ENCODE results near the gene KLHL12. TPM values are rescaled to one million over a fixed set of nuclear protein-coding genes. Genes with fewer than 3 reads are reported as not detected.
A peak's percentile ranks its signal among the peaks of the same experiment; 100 is the strongest.

Gene KLHL12
- total RNA-seq, 1 experiment from 2014 or later: 52.4 TPM

GRCh38 chr1:202862679-202863560 lies 64.1 kb downstream of the KLHL12 start:
- Histone ChIP-seq H3K4me2 (ENCODE audit: low read depth, low read length, poor library complexity, severe bottlenecking) (no peak overlapping the region), H3K27ac (ENCODE audit: low read length) (no peak overlapping the region), H4K20me1 (ENCODE audit: insufficient read depth, low read depth, low read length) (no peaks in the 10 kb centered on the region), H3K4me3 (ENCODE audit: low read length) (no peak overlapping the region), H3K9me3 (ENCODE audit: low read length) (no peaks in the 10 kb centered on the region), H3K27me3 (ENCODE audit: low read length) (no peaks in the 10 kb centered on the region), H3K9ac (ENCODE audit: low read length) (no peak overlapping the region), H3K9me2 (replicated peaks; ENCODE audit: insufficient read depth, low read length) (no peaks in the 10 kb centered on the region), H3K36me3 (ENCODE audit: insufficient read depth, low read length) (no peaks in the 10 kb centered on the region), H3K79me2 (ENCODE audit: low read length) (no peaks in the 10 kb centered on the region), H3K4me1 (ENCODE audit: low read length) (no peaks in the 10 kb centered on the region), H2AFZ (ENCODE audit: low read length) (no peak overlapping the region)
- no peak for DNase-seq

- H3K9me2 ChIP-seq (replicated peaks; ENCODE audit: insufficient read depth, low read length): no peaks in the 10 kb centered on the region
- no peak overlapping the region for H3K4me2 ChIP-seq (ENCODE audit: low read depth, low read length, poor library complexity, severe bottlenecking)
- H2AFZ ChIP-seq (ENCODE audit: low read length): no peak overlapping the region
- H3K27me3 ChIP-seq (ENCODE audit: low read length): no peaks in the 10 kb centered on the region
- no peaks in the 10 kb centered on the region for H3K79me2 ChIP-seq (ENCODE audit: low read length)
- H3K4me1 ChIP-seq (ENCODE audit: low read length): no peaks in the 10 kb centered on the region
- no peaks in the 10 kb centered on the region for H4K20me1 ChIP-seq (ENCODE audit: insufficient read depth, low read depth, low read length)
- no peaks in the 10 kb centered on the region for H3K9me3 ChIP-seq (ENCODE audit: low read length)
- no peak overlapping the region for H3K27ac ChIP-seq (ENCODE audit: low read length)
- DNase-seq: no peak
- no peak overlapping the region for H3K4me3 ChIP-seq (ENCODE audit: low read length)
- H3K9ac ChIP-seq (ENCODE audit: low read length): no peak overlapping the region
- H3K36me3 ChIP-seq (ENCODE audit: insufficient read depth, low read length): no peaks in the 10 kb centered on the region
Observed at GRCh38 chr1:202861420-202862132, 65.5 kb downstream of the KLHL12 start.

DNA sequence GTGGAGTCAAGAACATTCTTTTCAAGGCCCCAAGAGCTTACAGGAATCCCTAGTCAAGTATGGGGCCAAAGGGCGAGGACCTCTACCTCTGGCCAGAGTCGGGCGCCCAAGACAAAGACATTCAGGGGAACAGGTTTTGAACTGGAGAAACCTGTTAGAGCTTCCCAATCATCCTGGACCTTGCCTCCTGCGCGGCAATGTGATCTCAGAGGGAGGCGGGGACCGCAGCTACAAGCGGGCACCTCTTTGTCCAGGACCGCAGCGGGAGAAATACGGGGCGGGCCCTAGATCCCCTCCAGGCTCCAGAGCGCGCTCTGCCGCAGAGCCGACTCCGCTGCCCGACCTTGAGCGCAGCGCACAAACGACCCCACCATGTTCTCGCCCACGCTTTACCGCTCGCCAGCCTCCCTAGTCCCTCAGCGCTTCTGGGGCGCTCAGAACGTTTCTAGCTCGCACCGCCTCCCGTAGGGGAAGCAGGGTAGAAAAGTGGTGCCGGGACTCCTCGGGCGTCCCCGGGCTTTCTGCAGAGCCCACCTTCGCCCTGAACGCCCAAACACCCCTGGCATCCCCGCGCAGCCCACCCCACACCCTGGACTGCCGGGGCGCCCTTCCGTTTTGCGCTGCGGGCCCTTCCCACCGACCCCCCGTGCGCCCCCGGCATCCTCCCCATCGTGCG lies 66.2 kb downstream of the KLHL12 start:
- Histone ChIP-seq H3K4me2 (ENCODE audit: low read depth, low read length, poor library complexity, severe bottlenecking) (no peak overlapping the region), H3K9me2 (replicated peaks; ENCODE audit: insufficient read depth, low read length) (no peaks in the 10 kb centered on the region), H2AFZ (ENCODE audit: low read length) (no peak overlapping the region), H4K20me1 (ENCODE audit: insufficient read depth, low read depth, low read length) (no peaks in the 10 kb centered on the region), H3K27ac (ENCODE audit: low read length) (no peak overlapping the region), H3K27me3 (ENCODE audit: low read length) (no peaks in the 10 kb centered on the region), H3K36me3 (ENCODE audit: insufficient read depth, low read length) (no peaks in the 10 kb centered on the region), H3K79me2 (ENCODE audit: low read length) (no peaks in the 10 kb centered on the region), H3K4me3 (ENCODE audit: low read length) (no peak overlapping the region), H3K4me1 (ENCODE audit: low read length) (no peaks in the 10 kb centered on the region), H3K9me3 (ENCODE audit: low read length) (no peaks in the 10 kb centered on the region), H3K9ac (ENCODE audit: low read length) (no peak overlapping the region)
- DNase-seq: no peak

DNA sequence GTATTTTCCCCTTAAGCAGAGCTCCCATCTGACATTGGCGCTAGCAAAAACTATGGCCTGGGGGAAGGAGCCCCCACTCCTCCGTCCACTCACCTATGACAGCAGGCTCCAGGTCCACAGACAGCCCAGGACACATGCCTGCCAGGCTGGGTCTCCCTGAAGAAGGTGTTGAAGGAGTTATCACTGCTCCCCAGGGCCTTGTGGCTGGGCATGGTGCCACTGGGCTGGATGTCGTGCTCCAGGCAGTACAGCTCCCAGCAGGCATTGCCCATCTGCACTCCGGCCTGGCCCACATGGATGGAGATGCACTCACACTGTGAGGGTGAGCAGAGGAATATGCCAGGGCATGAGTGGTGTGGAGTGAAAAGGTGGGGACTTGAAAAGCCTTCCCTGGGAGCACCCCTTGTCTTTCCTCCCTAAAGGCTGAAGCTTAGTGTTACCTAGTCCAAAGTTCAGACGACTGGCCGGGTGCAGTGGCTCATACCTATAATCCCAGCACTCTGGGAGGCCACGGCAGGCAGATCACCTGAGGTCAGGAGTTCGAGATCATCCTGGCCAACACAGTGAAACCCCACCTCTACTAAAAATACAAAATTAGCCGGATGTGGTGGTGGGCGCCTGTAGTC lies 68.1 kb downstream of the KLHL12 start:
- Histone ChIP-seq H3K4me2 (ENCODE audit: low read depth, low read length, poor library complexity, severe bottlenecking) (no peak overlapping the region), H3K36me3 (ENCODE audit: insufficient read depth, low read length) (no peaks in the 10 kb centered on the region), H3K9me3 (ENCODE audit: low read length) (no peaks in the 10 kb centered on the region), H4K20me1 (ENCODE audit: insufficient read depth, low read depth, low read length) (no peaks in the 10 kb centered on the region), H3K9ac (ENCODE audit: low read length) (no peak overlapping the region), H3K27ac (ENCODE audit: low read length) (no peak overlapping the region), H3K9me2 (replicated peaks; ENCODE audit: insufficient read depth, low read length) (no peaks in the 10 kb centered on the region), H3K4me1 (ENCODE audit: low read length) (no peaks in the 10 kb centered on the region), H3K4me3 (ENCODE audit: low read length) (no peak overlapping the region), H2AFZ (ENCODE audit: low read length) (no peak overlapping the region), H3K79me2 (ENCODE audit: low read length) (no peaks in the 10 kb centered on the region), H3K27me3 (ENCODE audit: low read length) (no peaks in the 10 kb centered on the region)
- no peak for DNase-seq

DNA sequence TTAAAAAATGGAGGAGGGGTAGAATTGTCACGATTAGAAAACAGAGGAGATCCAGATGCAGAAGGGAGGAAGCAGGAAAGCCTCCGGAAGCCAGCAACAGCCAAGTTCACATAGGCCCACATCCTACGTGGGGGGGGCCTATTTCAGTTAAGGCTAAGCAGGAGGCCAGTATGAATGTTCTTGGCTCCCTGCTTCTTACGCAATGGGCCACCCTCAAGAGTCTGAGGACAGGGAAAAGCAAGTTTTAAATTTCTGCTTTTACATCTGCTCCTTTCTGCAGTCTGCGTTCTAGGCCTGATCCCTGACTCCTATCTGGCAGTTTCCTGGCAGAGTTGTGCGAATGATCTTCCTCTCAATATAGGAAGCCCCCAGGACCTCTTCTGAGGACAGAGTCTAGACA lies 68.7 kb downstream of the KLHL12 start:
- no peaks in the 10 kb centered on the region for H3K9me3 ChIP-seq (ENCODE audit: low read length)
- H3K9ac ChIP-seq (ENCODE audit: low read length): no peak overlapping the region
- no peak overlapping the region for H3K27ac ChIP-seq (ENCODE audit: low read length)
- H3K36me3 ChIP-seq (ENCODE audit: insufficient read depth, low read length): no peaks in the 10 kb centered on the region
- no peaks in the 10 kb centered on the region for H4K20me1 ChIP-seq (ENCODE audit: insufficient read depth, low read depth, low read length)
- no peaks in the 10 kb centered on the region for H3K4me1 ChIP-seq (ENCODE audit: low read length)
- no peak overlapping the region for H2AFZ ChIP-seq (ENCODE audit: low read length)
- no peaks in the 10 kb centered on the region for H3K79me2 ChIP-seq (ENCODE audit: low read length)
- no peak overlapping the region for H3K4me3 ChIP-seq (ENCODE audit: low read length)
- no peaks in the 10 kb centered on the region for H3K27me3 ChIP-seq (ENCODE audit: low read length)
- DNase-seq: no peak
- no peak overlapping the region for H3K4me2 ChIP-seq (ENCODE audit: low read depth, low read length, poor library complexity, severe bottlenecking)
- H3K9me2 ChIP-seq (replicated peaks; ENCODE audit: insufficient read depth, low read length): no peaks in the 10 kb centered on the region

GRCh38 chr1:202857136-202857610 lies 69.9 kb downstream of the KLHL12 start:
- Histone ChIP-seq H3K79me2 (ENCODE audit: low read length) (no peaks in the 10 kb centered on the region), H3K27me3 (ENCODE audit: low read length) (no peaks in the 10 kb centered on the region), H3K4me1 (ENCODE audit: low read length) (no peaks in the 10 kb centered on the region), H3K9me2 (replicated peaks; ENCODE audit: insufficient read depth, low read length) (no peaks in the 10 kb centered on the region), H3K36me3 (ENCODE audit: insufficient read depth, low read length) (no peaks in the 10 kb centered on the region), H3K9me3 (ENCODE audit: low read length) (no peaks in the 10 kb centered on the region), H3K9ac (ENCODE audit: low read length) (no peak overlapping the region), H2AFZ (ENCODE audit: low read length) (no peak overlapping the region), H3K27ac (ENCODE audit: low read length) (no peak overlapping the region), H3K4me3 (ENCODE audit: low read length) (no peak overlapping the region), H3K4me2 (ENCODE audit: low read depth, low read length, poor library complexity, severe bottlenecking) (no peak overlapping the region), H4K20me1 (ENCODE audit: insufficient read depth, low read depth, low read length) (no peaks in the 10 kb centered on the region)
- no peak for DNase-seq

DNA sequence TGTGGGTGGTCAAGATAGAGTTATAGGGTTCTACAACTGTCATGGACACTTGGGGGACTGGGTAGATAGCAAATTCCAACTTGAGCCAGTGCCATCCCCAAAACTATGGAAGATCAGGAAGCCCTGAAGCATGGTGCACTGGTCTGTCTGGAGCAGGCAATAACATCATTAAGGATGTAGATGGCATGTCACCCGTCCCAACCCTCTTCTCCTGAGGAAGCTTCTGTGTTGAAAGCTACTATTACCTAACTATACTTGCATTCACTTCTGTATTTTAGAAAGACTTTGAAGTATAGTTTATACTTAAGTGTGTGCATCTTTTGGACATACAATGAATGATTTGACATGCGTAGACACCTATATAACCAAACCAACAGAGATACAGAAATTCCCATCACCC lies 71.0 kb downstream of the KLHL12 start:
- H3K9me3 ChIP-seq (ENCODE audit: low read length): no peaks in the 10 kb centered on the region
- no peak overlapping the region for H3K4me2 ChIP-seq (ENCODE audit: low read depth, low read length, poor library complexity, severe bottlenecking)
- no peak for DNase-seq
- no peak overlapping the region for H3K4me3 ChIP-seq (ENCODE audit: low read length)
- H3K79me2 ChIP-seq (ENCODE audit: low read length): no peaks in the 10 kb centered on the region
- no peaks in the 10 kb centered on the region for H3K36me3 ChIP-seq (ENCODE audit: insufficient read depth, low read length)
- H2AFZ ChIP-seq (ENCODE audit: low read length): no peak overlapping the region
- peaks cover under 1% of the 10 kb centered on the region for H3K4me1 ChIP-seq (ENCODE audit: low read length)
- H3K9me2 ChIP-seq (replicated peaks; ENCODE audit: insufficient read depth, low read length): no peaks in the 10 kb centered on the region
- H3K9ac ChIP-seq (ENCODE audit: low read length): no peak overlapping the region
- H3K27ac ChIP-seq (ENCODE audit: low read length): no peak overlapping the region
- H4K20me1 ChIP-seq (ENCODE audit: insufficient read depth, low read depth, low read length): no peaks in the 10 kb centered on the region
- no peaks in the 10 kb centered on the region for H3K27me3 ChIP-seq (ENCODE audit: low read length)

DNA sequence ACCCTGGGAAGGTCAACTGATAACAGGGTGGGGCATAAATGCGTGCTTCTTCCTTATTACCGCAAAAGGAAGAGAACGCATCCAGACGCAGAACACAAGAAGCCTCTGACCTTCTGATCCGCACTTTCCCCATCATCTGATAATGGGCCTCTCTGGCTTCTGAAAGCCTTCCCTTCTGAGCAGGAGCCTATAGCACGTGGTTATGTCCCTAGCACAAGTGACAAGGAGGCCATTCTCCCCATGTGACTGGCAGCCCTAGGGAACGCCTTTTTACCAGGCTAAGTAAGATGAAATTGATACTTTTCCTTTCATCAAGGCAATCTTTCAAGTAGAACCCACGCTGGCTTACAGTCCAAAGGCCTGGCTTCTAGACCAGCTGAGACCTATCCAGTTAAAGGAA lies 72.2 kb downstream of the KLHL12 start:
- no peaks in the 10 kb centered on the region for H3K9me2 ChIP-seq (replicated peaks; ENCODE audit: insufficient read depth, low read length)
- no peaks in the 10 kb centered on the region for H3K9me3 ChIP-seq (ENCODE audit: low read length)
- no peaks in the 10 kb centered on the region for H3K79me2 ChIP-seq (ENCODE audit: low read length)
- H3K27ac ChIP-seq (ENCODE audit: low read length): no peak overlapping the region
- no peaks in the 10 kb centered on the region for H3K36me3 ChIP-seq (ENCODE audit: insufficient read depth, low read length)
- H4K20me1 ChIP-seq (ENCODE audit: insufficient read depth, low read depth, low read length): no peaks in the 10 kb centered on the region
- H3K27me3 ChIP-seq (ENCODE audit: low read length): no peaks in the 10 kb centered on the region
- peaks cover 9% of the 10 kb centered on the region for H3K4me1 ChIP-seq (ENCODE audit: low read length)
- no peak overlapping the region for H3K4me2 ChIP-seq (ENCODE audit: low read depth, low read length, poor library complexity, severe bottlenecking)
- no peak overlapping the region for H3K9ac ChIP-seq (ENCODE audit: low read length)
- DNase-seq: peak; percentile 10
- no peak overlapping the region for H2AFZ ChIP-seq (ENCODE audit: low read length)
- no peak overlapping the region for H3K4me3 ChIP-seq (ENCODE audit: low read length)
